Choroid plexus epithelial cell (primary cell): ENCODE measurements around the gene OLFM4.

Source experiments
- DNase-seq: peaks from one replicate; pipeline ENCODE4 v3.0.0-alpha.2; 2010; ENCODE audit warnings: low read depth
- H3K4me3 ChIP-seq: 2 replicates; pipeline ENCODE4 v1.5.1; 2011; ENCODE audit warnings: low read depth, mild to moderate bottlenecking, control low read depth, low read length, moderate library complexity
- TF ChIP-seq, protein P1 (sequence below): conservative IDR thresholded peaks from 2 replicates; pipeline ENCODE4 v1.5.1; 2011; ENCODE audit warnings: low read depth, mild to moderate bottlenecking, control low read depth, inconsistent platforms, low read length, moderate library complexity

OLFM4 gene

DNA sequence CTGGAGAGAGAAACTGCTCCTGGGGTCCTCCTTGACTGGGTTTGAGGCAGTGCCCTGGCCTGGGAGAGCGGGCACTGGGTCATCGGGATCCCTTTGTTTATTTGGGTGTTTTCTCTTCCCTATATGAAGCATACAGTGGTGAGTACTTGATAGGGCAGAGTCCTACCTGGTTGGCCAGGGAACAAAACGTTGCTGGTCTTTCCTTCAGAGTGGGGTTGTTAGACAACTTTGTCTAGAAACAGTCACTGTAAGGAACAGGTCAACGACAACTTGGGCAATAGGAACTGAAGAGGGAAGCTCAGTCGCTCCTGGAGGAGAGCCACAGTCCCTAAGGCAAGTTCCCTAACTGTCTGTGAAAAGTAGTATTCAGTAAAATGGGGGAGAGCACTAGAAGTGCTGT, 550 bp upstream of the OLFM4 start:
- TF ChIP-seq, protein P1, sequence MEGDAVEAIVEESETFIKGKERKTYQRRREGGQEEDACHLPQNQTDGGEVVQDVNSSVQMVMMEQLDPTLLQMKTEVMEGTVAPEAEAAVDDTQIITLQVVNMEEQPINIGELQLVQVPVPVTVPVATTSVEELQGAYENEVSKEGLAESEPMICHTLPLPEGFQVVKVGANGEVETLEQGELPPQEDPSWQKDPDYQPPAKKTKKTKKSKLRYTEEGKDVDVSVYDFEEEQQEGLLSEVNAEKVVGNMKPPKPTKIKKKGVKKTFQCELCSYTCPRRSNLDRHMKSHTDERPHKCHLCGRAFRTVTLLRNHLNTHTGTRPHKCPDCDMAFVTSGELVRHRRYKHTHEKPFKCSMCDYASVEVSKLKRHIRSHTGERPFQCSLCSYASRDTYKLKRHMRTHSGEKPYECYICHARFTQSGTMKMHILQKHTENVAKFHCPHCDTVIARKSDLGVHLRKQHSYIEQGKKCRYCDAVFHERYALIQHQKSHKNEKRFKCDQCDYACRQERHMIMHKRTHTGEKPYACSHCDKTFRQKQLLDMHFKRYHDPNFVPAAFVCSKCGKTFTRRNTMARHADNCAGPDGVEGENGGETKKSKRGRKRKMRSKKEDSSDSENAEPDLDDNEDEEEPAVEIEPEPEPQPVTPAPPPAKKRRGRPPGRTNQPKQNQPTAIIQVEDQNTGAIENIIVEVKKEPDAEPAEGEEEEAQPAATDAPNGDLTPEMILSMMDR: no peak
- H3K4me3 ChIP-seq: no peak overlapping the region
- no peak for DNase-seq

DNA sequence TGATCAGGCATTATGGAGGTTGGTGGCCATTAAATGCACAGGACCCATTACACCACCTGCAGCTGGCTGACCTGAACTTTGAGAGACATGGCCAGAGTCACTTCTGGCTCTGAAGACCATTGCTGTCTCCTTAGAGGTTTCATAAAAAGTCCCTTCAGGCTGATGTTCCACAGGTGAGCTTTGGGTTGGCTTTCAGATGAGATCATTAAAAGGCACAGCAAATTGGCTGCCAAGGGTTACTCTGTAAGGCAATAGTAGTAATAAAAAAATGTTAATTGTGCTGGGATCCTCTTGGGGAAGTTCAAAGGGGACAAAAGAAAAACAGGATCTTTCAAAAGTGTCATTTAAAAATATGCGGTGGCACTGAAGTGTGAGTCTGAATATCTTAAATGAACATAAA, 4.2 kb downstream of the OLFM4 start:
- TF ChIP-seq, protein P1: no peak
- DNase-seq: no peak
- H3K4me3 ChIP-seq: no peak overlapping the region

DNA sequence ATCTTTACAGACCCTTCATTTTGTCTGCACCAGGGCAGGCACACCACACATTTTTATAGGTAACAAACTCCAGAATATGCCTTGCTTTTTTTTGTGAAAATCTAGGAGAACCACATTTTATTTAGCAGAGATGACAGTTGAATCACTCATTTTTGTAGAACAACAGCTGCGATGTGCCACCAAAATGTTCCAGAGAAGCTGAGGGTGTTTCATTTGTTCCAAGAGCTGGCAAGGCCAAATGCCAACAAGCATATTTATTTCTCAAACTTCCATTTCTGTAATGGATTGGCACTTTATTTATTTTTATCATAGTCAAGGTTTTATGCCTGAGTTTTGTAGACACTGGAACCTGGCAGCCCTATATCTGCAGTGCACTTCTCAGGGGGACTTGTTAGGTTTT, 10.4 kb downstream of the OLFM4 start:
- TF ChIP-seq, protein P1: no peak
- DNase-seq: no peak
- H3K4me3 ChIP-seq: no peak overlapping the region

DNA sequence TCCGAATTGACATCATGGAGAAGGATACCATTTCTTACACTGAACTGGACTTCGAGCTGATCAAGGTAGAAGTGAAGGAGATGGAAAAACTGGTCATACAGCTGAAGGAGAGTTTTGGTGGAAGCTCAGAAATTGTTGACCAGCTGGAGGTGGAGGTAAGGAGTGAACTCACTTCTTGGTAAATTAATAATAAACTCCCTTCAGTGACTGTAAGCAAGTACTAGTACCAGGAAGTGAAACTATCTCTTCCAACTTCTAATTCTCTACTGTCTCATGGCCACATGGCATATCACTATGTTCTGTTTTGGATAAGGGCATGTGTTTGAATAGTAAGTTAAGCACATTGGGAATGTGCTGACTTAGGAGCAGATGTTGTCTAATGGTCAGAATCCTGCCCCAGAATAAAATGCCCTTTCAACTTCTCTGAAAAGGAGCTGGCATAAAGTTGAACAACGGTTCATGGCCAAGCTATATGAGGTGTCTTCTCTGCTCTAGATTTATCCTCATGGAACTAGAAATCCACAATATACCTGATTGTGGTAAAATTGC, 13.4 kb downstream of the OLFM4 start:
- no peak for DNase-seq
- TF ChIP-seq, protein P1: no peak
- no peak overlapping the region for H3K4me3 ChIP-seq

DNA sequence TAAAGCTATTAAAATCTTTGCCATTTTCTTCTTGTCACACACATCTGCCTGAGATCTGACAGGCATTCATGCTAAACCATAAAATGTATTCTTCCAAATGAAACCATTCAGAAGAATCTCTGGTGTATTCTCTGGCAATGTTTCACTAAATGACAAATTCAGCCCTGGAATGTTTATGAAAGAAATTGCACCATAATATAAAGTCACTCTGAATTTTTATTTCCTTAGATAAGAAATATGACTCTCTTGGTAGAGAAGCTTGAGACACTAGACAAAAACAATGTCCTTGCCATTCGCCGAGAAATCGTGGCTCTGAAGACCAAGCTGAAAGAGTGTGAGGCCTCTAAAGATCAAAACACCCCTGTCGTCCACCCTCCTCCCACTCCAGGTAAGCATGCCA, 14.3 kb downstream of the OLFM4 start:
- H3K4me3 ChIP-seq: no peak overlapping the region
- no peak for DNase-seq

DNA sequence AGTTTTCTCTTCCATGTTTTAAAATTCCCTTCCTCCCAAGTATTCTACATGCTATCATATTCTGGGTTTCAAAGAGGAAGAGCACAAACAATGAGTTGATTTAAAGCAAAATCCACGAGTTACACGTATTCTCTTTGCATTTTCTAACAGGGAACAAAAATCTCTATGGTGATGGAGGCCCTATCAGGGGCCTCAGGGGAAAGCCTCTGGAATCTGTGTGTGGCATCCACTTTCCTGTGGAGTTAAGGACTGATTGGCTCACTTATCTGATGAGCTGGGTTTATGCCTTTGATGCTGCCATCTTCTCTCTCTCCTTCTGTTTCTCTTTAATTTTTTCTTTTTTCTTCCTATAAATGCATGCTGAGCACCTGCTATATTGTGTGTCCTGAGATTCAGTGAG, 14.8 kb downstream of the OLFM4 start:
- no peak overlapping the region for H3K4me3 ChIP-seq
- TF ChIP-seq, protein P1: no peak
- DNase-seq: no peak

More for the DNA sequence above, 14.3 kb downstream of the OLFM4 start:
- TF ChIP-seq, protein P1: no peak

DNA sequence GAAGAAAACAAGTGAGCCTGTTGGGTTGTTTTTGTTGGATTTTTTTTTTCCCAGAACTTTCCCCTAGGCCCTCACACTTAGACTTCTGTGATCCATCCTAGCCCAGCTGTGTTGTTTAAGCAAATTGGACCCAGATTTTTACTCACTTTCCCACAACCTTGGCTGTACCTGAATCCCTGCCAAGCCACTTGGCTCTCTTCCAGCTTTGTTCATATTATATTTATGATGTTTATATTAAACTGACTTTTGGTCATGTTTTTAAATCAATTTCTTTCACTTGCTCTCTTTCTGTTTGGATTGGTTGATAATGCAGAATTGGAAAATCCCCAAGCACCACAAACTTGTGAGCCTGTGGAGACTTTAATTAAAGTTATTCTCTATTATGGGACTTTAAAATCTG, 16.6 kb downstream of the OLFM4 start:
- DNase-seq: peak; percentile 1
- TF ChIP-seq, protein P1: no peak
- H3K4me3 ChIP-seq: no peak overlapping the region
